HG03066 (cell line): ENCODE data around the gene OGFR.

Experiments
- ATAC-seq: cut with Tn5 transposase; IDR thresholded peaks from one replicate; pipeline ENCODE4 v1.9.1; 2021; ENCODE audit warnings: low read depth; ENCODE audit not compliant: unreplicated experiment

The OGFR gene

DNA sequence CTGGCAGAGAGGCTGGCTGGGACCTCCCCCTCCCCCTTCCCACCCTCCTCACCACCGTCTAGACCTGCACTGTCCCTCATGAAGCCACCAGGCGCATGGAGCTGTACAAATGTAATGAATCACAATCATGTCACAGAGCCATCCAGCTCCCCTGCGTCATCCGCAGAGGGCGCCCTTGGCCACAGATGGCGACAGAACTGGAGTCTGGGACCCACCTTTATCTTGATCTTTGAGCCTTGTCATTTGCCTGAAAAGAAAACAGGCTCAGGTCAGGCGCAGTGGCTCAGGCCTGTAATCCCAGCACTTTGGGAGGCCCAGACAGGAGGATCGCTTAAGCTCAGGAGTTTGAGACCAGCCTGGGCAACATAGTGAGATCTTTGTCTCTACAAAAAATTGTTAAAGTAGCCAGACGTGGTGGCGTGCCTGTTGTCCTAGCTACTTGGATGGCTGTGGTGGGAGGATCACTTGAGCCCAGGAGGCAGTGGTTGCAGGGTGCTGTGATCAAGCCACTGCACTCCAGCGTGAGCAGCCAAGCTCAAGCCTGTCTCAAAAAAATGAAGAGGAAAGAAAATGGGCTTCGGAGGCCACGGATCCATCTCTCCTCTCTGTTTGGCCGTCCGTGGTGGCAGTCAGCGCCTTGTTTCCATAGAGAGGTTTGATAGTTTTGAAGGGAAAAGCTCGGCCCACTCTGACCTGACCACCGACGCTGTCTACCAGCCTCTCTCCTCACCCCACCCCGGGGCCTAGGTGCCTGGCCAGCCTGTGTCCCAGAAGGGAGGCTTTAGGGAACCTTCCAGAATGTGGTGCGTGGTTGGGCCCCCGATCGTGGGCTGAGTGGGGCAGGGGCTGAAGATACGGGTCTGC lies 18.4 kb downstream of the OGFR start:
- no peak for ATAC-seq

DNA sequence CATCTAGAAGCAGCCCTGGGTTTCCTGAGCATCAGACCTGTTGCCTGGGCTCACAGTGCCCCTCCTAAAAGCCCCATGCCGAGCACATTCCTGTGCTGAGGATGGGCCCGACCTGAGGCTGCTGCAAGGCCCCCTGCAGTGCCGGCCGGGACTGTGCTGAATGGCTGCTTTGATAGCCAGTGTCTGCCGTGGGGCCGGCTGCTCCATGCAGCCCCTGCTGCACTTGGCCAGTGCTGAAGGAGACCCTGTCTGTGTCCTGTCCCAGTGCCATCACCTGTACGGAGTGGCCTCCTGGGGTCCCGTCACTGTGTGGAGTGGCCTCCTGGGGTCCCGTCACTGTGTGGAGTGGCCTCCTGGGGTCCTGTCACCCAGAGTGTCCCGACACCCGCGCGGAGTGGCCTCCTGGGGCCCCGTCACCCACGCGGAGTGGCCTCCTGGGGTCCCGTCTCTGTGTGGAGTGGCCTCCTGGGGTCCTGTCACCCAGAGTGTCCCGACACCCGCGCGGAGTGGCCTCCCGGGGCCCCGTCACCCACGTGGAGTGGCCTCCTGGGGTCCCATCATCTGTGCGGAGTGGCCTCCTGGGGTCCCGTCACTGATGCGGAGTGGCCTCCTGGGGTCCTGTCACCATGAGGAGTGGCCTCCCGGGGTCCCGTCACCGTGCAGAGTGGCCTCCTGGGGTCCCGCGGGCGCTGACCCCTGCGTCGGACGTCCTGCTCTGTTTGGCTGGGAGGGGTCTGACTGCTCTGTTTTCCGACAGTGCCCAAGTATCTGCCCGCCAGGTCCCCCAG lies 19.2 kb downstream of the OGFR start:
- no peak for ATAC-seq

DNA sequence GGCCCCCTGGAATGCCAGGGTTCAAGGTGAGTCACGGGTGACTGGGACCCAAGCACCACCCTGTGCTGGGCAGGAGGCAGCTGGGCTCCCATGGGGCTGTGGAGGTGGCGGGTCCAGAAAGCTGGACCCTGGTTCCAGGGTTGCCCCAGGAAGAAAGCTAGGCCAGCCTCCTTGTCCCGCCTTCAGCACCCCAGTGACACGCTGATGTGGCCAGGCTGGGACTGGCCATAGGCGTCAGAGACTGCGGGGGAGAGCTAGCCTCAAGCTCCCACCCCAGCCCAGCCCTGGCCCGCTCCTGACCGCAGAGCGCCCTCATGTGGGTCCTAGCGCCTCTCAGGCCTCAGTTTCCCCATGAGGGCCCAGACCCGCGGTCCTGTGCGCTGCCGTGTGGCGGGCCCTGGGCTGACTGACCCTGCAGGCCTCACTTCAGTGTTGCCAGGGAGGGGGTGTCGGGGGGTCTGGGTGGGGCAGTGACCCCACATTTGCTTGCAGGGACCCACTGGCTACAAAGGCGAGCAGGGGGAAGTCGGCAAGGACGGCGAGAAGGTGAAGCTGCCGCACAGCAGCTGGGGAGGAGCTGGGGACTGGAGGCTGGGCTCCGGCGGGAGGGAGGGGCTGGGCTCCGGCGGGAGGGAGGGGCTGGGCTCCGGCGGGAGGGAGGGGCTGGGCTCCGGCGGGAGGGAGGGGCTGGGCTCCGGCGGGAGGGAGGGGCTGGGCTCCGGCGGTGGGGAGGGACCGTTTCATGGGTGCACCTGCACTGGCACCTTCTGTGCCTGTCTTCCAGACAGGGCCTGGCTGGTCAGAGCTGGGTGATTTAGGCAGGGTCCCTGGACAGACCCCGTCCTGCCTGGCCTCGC lies 20.1 kb downstream of the OGFR start:
- no peak for ATAC-seq

DNA sequence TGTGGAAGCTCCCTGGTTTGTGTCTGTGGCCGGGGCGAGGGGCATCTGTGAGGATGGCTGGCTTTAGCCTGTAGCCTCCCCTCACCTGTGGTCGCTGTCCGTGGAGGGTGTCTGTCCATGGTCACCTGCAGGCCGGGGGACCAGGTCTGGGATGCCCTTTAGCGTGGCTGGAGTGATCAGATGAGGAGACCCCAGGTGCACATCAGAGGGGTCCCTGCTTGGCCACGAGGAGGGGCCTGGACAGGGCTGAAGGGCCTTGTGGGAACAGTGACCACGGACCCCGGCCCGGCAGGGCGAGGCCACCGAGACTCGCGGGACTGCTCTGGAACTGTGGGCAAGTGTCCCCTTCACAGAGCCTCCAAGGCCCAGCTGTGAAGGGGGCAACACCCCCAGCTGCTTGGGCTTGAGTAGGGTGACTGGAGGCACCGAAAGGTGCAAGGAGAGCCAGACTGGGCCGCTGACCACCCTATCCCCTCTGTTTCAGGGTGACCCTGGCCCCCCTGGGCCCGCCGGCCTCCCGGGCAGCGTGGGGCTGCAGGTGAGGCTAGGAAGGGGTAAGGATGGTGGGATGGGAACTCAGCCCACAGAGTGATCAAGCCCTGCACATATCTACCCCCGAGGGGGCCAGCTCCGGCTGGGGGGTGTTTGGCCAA lies 20.8 kb downstream of the OGFR start:
- no peak for ATAC-seq

DNA sequence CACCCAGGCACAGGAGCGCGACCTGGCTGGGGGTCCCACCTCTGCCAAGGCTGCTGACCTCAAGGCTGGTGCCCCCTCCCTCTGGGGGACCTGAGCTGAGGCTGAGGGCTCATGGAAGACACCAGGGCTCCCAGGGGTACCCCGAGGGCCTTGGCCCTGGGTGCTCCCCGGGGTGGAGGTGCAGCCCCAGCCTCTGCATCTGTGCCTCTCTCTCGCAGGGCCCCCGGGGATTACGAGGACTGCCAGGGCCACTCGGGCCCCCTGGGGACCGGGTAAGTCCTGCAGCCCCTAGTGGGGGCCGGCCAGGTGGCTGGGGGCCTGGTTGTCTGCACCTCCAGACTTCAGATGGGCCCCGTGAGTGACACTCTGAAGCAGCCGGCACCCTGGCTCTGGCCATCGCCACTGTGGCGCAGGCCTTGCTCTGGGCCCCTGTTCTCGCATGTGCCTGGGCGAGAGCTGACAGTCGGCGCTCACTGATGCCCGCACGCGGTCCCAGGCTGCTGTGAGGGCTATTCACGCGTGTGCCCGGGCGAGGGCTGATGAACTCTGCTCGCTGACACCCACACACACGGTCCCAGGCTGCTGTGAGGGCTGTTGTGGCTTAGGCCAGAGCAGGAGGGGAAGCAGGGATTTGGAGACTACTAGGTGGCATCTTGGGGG lies 21.5 kb downstream of the OGFR start:
- ATAC-seq, result no peak

DNA sequence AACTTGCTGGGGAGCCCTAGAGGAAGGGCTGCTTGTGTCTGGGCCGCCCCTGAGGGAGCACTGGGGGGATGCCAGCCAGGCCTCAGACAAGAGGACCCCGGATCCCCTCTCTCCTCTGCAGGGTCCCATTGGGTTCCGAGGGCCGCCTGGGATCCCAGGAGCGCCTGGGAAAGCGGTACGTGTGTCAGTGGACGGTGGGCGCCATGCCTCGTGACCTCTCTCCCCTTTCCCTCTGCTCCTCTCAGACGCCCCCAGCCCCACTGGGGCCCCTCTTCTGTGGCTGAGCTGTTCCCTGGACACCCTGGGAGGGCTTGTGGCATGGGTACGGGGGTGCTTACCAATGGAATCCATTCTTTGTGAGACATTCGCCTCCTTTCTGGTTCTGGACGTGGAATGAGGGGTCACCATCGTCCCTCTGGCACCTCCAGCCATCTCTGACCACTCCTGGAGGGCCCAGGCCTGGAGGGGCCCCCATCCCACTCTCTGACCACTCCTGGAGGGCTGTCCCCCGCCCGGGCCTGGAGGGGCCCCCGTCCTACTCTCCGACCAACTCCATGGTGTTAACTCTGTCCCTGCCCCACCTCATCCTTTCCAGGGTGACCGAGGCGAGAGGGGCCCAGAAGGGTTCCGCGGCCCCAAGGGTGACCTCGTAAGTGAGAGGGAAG lies 22.1 kb downstream of the OGFR start:
- no peak for ATAC-seq

DNA sequence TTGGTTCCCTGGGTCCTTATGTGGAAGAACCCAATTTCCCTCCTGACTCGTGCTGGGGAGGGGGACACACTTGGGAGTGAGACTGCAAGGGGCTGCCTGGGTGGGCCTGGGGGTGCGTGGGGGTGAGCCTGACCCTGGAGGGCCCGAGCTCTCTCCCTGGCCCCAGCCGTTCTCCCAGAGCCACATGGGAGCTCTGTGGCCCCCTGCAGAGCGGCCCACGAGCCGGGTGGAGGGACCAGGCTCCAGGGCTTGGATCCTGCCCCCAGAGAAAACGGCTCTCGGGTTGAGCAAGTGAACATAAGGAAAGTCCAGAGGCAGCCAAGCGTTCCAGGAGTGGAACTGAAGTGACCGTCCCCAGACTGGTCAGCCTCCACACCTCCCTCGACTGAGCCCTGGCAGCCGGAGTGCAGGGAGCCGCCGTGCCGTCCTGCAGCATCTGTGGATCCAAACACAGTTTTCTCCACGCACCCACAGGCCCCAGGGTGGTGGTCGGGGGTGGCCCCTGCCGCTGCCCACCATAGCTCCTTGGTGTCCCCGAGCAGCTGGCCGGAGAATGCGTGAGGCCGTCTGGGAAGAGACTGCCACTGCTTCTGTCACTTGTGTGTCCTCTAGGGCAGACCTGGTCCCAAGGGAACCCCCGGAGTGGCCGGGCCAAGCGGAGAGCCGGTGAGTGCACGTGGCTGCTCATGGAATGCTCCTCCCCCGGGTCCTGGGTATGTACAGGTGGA lies 22.8 kb downstream of the OGFR start:
- ATAC-seq, result no peak

DNA sequence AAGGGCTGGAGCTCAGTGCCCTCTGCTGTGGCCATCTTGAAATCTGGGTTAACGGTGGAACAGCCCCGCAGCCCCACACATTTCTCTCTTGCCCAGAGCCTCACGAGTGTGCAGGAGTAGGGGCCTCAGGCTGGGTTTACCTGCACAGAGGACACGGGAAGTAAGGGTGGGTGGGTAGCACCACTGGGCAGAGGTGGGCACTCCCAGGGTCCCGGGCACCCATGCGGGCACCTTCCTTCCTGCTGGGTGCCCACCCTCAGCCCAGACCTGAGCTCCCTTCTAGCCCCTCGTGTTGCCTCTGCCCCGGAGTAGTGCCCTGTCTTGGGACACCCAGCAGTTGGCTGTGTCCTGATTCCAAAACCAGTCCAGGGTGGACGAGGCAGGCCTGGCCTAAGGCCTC lies 23.4 kb downstream of the OGFR start:
- no peak for ATAC-seq

DNA sequence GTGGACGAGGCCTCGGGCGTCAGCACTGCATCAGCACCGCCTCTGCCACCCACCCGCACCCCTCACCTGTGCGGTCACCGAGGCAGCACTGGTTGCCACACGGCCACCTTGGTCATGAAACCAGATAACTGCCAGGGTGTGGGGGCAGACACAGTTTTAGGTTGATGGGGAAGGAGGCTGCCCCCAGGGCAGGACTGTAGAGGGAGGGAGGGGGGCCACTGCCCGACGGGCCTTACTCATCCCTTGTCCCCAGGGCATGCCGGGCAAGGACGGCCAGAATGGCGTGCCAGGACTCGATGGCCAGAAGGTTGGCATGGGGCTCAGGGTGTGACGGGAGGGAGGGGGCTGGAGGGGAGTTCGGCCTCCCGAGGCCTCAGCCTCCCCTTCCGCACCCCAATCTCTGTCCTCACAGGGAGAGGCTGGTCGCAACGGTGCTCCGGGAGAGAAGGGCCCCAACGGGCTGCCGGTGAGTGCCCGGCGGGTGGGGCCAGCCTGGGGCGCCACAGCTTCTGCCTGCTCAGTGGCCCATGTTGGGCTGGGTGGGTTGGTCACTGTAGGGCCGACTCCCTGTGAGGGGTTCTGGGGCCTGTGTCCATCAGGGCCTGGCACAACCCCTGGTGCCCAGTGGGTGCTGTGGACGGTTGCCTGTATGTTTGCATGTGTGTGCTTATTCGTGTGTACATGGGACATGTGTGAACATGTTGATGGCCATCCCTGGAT lies 24.0 kb downstream of the OGFR start:
- ATAC-seq, result no peak

DNA sequence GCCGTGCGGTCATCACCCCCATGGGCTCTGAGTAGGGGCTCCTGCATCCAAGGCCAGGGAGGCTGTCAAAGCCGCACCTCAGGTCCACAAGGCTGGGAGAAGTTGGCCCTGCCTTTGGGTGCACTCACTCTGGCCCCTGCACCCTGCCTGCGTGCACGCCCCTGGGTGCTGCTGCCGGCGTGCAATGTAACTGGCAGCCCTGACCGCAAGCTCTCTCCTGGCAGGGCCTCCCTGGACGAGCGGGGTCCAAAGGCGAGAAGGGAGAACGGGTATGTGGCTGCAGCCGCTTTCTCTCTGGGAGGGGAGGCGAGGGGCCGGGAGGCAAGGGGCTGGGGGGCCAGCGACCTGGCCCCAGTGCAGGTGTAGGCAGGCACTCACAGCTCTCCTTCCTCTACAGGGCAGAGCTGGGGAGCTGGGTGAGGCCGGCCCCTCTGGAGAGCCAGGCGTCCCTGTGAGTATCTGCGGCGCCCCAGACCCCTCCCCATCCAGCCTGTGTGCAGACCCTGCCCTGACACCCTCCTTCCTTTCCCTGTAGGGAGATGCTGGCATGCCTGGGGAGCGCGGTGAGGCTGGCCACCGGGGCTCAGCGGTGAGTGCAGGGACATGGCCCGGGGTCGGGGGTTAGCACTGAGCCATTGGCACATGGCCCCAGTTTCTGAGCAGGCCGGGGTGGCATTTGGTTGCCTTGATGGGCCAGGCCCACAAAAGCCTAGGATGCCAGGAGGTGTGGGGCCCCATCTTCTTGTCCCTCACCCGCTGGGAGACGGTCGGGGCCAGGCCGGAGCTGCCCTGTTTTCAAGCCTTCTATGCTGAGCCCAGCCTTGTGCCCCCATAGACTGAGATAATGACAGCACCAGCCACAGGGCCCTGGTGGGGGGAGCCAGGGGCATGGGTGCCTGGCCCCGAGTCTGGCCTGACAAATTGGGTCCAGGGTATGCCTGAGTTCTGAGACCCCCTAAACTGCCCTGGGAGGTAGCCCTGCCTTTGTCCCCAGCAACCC lies 24.9 kb downstream of the OGFR start:
- no peak for ATAC-seq

DNA sequence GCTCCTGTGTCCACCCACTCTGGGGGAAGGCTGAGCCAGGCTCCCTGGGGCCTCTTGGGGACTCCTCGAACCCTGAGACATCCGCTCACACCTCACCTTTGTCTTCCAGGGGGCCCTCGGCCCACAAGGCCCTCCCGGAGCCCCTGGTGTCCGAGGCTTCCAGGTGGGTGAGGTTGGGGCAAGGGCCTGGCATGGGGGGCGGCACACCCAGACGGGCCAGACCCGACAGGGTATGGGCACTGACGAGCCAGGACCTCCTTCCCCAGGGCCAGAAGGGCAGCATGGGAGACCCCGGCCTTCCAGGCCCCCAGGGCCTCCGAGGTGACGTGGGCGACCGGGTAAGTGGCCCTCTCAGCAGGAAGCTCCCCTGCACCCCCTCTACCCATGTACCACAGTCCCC lies 25.6 kb downstream of the OGFR start:
- no peak for ATAC-seq

DNA sequence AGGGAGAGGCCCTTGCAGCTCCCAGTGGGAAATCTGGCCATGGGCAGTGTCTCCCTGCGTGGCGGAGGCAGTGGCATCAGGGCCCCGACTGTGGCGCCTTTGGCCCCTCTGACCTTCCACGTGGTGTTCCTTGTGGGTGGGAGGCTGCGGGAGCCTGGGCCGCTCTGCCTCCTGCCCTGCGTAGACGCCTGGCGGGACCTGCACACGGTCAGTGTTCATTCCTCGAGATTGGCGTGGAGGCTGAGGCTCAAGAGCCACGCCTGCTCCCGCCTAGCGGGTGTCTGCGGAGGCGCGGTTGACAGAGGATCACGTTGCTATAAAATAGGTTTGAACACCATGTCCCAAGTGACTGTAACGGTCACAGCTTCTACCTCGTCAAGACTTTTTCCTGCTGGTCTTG lies 26.2 kb downstream of the OGFR start:
- no peak for ATAC-seq

DNA sequence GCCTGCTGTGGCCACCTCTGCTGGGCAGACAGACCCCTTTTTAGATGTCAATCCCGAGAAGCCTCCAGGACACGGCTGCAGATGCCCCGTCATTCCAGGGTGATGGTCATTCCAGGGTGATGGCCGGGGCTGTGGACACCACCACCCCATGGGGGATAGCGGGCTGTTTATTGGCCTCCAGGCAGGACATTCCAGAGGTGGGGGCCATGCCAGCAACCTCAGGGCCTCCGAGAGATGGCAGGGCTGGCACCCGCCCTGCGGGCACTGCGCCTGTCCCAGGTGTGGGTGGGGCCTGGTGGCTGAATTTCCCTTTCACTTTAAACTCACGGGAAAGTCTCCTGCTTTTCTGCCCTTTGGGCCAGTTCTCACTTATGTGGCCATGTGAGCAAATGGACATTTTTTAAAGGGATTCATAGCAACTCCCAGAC lies 26.7 kb downstream of the OGFR start:
- no peak for ATAC-seq

DNA sequence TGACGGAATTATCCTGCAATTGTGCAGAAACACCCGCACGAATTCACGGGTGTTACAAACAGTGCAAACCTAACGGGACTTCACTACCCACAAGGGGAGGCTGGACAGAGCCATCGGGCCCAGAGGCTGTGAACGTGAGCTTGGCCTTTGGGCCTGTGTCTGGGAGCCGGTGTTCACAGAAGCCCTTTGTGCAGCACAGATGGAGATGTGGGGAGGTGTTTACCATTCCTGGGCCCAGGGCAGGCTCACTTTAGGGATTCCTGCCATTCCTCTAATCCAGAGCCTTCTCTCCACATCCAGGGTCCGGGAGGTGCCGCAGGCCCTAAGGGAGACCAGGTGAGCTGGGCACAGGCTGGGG lies 27.2 kb downstream of the OGFR start:
- ATAC-seq, result no peak

DNA sequence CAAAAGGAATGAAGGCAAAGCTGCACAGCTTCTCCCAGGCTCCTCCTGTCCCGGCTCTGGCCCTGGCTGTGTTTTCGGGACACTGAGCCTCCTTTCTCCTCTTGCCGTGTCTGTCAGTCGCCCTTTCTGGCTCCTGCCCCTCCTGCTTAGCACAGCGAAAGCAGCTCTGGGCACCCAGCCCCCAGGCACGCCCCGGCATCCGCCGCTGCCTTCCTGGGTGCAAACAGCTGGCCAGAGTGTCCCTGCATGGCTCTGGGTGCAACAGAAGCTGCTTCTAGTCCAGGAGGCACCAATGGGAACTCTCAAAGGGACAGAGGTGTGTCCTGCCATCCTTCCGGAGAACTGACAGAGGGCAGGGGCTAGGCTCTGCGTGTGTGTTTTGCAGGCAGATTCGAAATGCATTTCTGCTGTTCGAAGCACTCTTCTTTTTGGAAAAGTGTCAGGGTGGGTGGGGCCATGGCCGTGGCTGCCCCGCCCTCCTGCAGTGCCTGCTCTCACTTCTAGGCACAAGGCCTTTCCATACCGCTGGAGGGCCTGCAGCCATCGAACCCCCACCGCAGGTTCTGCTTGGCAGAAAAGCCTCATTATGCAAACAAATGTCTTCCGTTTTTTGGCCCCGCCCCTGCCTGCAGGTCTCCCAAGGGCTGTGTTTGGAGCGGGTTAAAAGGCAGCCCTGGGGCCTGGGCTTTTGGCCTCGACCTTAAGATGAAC lies 27.7 kb downstream of the OGFR start:
- no peak for ATAC-seq

DNA sequence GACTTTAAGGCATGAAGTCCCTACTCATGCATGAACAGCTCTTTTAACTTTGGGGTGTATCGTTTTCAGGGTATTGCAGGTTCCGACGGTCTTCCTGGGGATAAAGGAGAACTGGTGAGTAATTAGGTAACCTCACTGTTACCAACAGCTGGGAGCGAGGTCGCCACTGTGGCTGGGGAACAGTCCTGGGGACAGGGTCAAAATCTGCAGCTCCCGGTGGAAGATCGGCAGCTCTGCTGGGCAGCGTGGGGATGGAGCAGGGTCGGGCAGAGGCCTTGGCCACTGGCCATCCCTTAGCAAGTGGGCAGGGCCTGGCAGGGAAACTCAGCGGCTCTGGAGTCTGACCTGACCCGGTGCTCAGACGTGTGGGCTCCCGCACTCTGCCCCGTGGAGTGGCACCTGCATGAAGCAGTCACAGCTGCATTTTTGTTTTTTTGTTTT lies 28.3 kb downstream of the OGFR start:
- ATAC-seq, result no peak
